Measurements from ENCODE around the gene DUT. TPM values are rescaled to one million over a fixed set of nuclear protein-coding genes. Genes with fewer than 3 reads are reported as not detected.

The DUT gene
- polyA plus RNA-seq, 3 donors: 43.8 to 71.9 (median 62.3) TPM

DNA sequence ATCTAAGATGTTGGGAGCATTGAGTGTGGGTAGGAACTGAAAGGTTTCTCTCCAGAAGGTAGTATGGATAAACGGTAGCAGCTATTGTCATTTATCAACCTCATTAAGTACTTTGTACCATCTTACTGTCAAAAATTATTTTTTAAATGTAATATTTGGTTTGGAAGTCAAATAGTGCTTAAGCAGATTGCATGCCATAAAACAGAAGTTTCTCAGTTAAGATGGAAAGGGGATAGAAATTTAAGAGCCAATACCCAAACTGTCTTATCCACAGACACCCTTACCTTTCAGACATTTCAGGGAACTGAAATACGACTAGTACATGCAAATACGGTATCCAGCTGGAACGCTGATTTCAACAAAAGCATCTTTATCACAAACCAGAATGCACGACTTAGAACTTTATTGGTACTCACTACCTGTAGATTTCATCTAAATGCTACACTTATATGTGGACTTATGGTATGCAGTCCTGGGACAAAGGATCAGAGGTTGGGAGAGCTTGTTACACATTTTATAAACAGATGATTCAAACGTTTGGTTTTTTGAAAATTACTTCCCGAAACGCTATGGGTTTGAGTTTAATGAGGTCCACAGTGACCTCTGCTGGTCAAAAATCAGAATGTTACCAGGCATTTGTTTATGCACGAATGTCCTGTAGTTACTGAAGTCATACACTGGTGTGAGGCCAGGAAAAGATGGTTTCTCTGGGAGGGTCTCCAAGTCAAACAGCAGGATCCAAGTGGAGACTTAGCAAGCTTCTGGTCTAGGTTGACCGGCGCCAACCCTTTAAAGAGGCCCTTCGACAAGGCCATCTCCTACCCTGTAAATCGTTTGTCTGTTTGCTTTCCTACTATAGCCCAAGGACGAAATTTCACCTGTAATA is 45.7 kb upstream of the DUT start:
- H3K4me1 ChIP-seq (ENCODE audit: control insufficient read depth in 1 of 2, insufficient read depth in 2 of 2, low read length in 2 of 2): no peaks in the 10 kb centered on the region
- H3K36me3 ChIP-seq (replicated peaks in 1 of 2; ENCODE audit: control insufficient read depth in 1 of 2, insufficient read depth in 2 of 2, low read length in 2 of 2): no peaks in the 10 kb centered on the region
- peak overlapping the region; percentile 12 for H3K4me2 ChIP-seq (replicated peaks; ENCODE audit: extremely low read depth, low read length, poor library complexity, severe bottlenecking)
- H3K9me3 ChIP-seq (replicated peaks in 1 of 2; ENCODE audit: control insufficient read depth in 1 of 2, insufficient read depth in 1 of 2, low read length in 2 of 2): no peaks in the 10 kb centered on the region
- Mint-ChIP-seq H3K27me3 (ENCODE audit: low read depth in 3 of 3) (peaks cover under 1 to 6% (median 5%) of the 10 kb centered on the region in 3 donors), H3K4me1 (peaks cover 5% of the 10 kb centered on the region), H3K36me3 (no peaks in the 10 kb centered on the region), H3K9me3 (no peaks in the 10 kb centered on the region), H3K4me3 (no peak overlapping the region), H3K27ac (no peak overlapping the region)
- H4K20me1 ChIP-seq (ENCODE audit: insufficient read depth, low read length): no peaks in the 10 kb centered on the region
- no peak overlapping the region for H3K4me3 ChIP-seq (replicated peaks in 1 of 3; ENCODE audit: low read depth in 2 of 3, low read length in 3 of 3)
- no peaks in the 10 kb centered on the region for H3K27me3 ChIP-seq (ENCODE audit: control insufficient read depth in 2 of 2, insufficient read depth in 2 of 2, low read length in 2 of 2)
- peak; percentile 38 to 60 (median 54) for DNase-seq
- no CpG with 5 or more reads among the region's 14 CpGs for WGBS (ENCODE audit: insufficient coverage)
- no peaks in the 10 kb centered on the region for H3K79me2 ChIP-seq (ENCODE audit: insufficient read depth, low read length)
- TF ChIP-seq, protein P1, sequence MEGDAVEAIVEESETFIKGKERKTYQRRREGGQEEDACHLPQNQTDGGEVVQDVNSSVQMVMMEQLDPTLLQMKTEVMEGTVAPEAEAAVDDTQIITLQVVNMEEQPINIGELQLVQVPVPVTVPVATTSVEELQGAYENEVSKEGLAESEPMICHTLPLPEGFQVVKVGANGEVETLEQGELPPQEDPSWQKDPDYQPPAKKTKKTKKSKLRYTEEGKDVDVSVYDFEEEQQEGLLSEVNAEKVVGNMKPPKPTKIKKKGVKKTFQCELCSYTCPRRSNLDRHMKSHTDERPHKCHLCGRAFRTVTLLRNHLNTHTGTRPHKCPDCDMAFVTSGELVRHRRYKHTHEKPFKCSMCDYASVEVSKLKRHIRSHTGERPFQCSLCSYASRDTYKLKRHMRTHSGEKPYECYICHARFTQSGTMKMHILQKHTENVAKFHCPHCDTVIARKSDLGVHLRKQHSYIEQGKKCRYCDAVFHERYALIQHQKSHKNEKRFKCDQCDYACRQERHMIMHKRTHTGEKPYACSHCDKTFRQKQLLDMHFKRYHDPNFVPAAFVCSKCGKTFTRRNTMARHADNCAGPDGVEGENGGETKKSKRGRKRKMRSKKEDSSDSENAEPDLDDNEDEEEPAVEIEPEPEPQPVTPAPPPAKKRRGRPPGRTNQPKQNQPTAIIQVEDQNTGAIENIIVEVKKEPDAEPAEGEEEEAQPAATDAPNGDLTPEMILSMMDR (IDR thresholded peaks at IDR 0.05): peak; percentile 79
- no peak overlapping the region for H3K27ac ChIP-seq (ENCODE audit: low read depth in 1 of 2, low read length in 2 of 2)
- no peak overlapping the region for H2AFZ ChIP-seq (ENCODE audit: insufficient read depth, low read depth, low read length, poor library complexity, severe bottlenecking)
- H3K9ac ChIP-seq (ENCODE audit: insufficient read depth, low read length, poor library complexity, severe bottlenecking): no peak overlapping the region
- intact Hi-C loops (cut with micrococcal nuclease): loop anchor here in 1 of 2 donors (10.0 kb wide), 2 partner anchors 1091 to 1971 kb away; no protein-coding TSS in a partner anchor

DNA sequence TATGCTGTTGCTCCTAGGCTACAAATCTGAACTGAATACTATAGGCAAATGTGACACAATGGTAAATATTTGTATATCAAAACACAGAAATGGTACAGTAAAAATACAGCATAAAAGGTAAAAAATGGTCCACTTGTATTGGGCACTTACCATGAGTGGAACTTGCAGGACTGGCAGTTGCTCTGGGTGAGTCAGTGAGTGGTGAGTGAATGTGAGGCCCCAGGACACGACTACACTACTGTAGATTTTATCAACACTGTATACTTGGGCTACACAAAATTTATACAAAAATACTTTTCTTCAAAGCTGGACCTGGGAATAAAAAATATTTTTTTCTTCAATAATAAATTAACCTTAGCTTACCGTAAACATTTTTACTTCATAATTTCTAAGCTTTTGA is 41.6 kb upstream of the DUT start:
- Histone ChIP-seq H2AFZ (ENCODE audit: insufficient read depth, low read depth, low read length, poor library complexity, severe bottlenecking) (no peak overlapping the region), H4K20me1 (ENCODE audit: insufficient read depth, low read length) (no peaks in the 10 kb centered on the region), H3K4me3 (replicated peaks in 1 of 3; ENCODE audit: low read depth in 2 of 3, low read length in 3 of 3) (no peak overlapping the region), H3K27me3 (ENCODE audit: control insufficient read depth in 2 of 2, insufficient read depth in 2 of 2, low read length in 2 of 2) (no peaks in the 10 kb centered on the region), H3K36me3 (replicated peaks in 1 of 2; ENCODE audit: control insufficient read depth in 1 of 2, insufficient read depth in 2 of 2, low read length in 2 of 2) (no peaks in the 10 kb centered on the region), H3K9me3 (replicated peaks in 1 of 2; ENCODE audit: control insufficient read depth in 1 of 2, insufficient read depth in 1 of 2, low read length in 2 of 2) (no peaks in the 10 kb centered on the region), H3K27ac (ENCODE audit: low read depth in 1 of 2, low read length in 2 of 2) (no peak overlapping the region), H3K4me1 (ENCODE audit: control insufficient read depth in 1 of 2, insufficient read depth in 2 of 2, low read length in 2 of 2) (no peaks in the 10 kb centered on the region), H3K4me2 (replicated peaks; ENCODE audit: extremely low read depth, low read length, poor library complexity, severe bottlenecking) (no peak overlapping the region), H3K9ac (ENCODE audit: insufficient read depth, low read length, poor library complexity, severe bottlenecking) (no peak overlapping the region), H3K79me2 (ENCODE audit: insufficient read depth, low read length) (no peaks in the 10 kb centered on the region)
- no peak overlapping the region for H3K4me3 Mint-ChIP-seq
- DNase-seq: no peak
- H3K4me1 Mint-ChIP-seq: peaks cover 5% of the 10 kb centered on the region
- TF ChIP-seq, protein P1 (IDR thresholded peaks at IDR 0.05): no peak
- no peaks in the 10 kb centered on the region for H3K36me3 Mint-ChIP-seq
- H3K27me3 Mint-ChIP-seq (ENCODE audit: low read depth in 3 of 3): peaks cover 0 to 2% (median 0%) of the 10 kb centered on the region in 3 donors
- WGBS (ENCODE audit: insufficient coverage): no CpG with 5 or more reads among the region's 2 CpGs
- H3K27ac Mint-ChIP-seq: no peak overlapping the region
- intact Hi-C loops (cut with micrococcal nuclease): loop anchor here in 1 of 2 donors (10.0 kb wide), 2 partner anchors 1095 to 1975 kb away; no protein-coding TSS in a partner anchor
- no peaks in the 10 kb centered on the region for H3K9me3 Mint-ChIP-seq
